GM12878 (cell line): ENCODE measurements around the gene SVIP.

Experiments
- BHLHE40 ChIP-seq, 2 experiments: fragments of 450-650 bp in 1 of 2; IDR thresholded peaks; 2 replicates each; pipeline ENCODE4 v1.6.1; 2011 to 2017; ENCODE audit warnings: low read depth in 2 of 2, borderline replicate concordance in 1 of 2, improper control_type of control experiment in 1 of 2, low read length in 1 of 2, mild to moderate bottlenecking in 1 of 2
- EGR1 ChIP-seq, 2 experiments: IDR thresholded peaks; 1 replicate in 1 of 2; 2 replicates in 1 of 2; pipeline ENCODE4 v1.6.1; 2011 to 2012; ENCODE audit warnings: low read depth in 2 of 2, low read length in 2 of 2, borderline replicate concordance in 1 of 2, mild to moderate bottlenecking in 1 of 2, moderate library complexity in 1 of 2
- ELK1 ChIP-seq: IDR thresholded peaks from 2 replicates; pipeline ENCODE4 v1.6.1; 2012; ENCODE audit warnings: low read depth, low read length, improper control_type of control experiment
- EZH2 ChIP-seq: IDR thresholded peaks from 2 replicates; pipeline ENCODE4 v1.6.1; 2012; ENCODE audit warnings: low read depth, mild to moderate bottlenecking, control low read depth, inconsistent platforms, low read length, borderline replicate concordance; ENCODE audit not compliant: control insufficient read depth
- MTA2 ChIP-seq: fragments of 450-650 bp; IDR thresholded peaks from 2 replicates; pipeline ENCODE4 v1.6.1; 2016; ENCODE audit warnings: low read depth, mild to moderate bottlenecking, moderate library complexity
- NFYB ChIP-seq: IDR thresholded peaks from 2 replicates; pipeline ENCODE4 v1.6.1; 2011; ENCODE audit warnings: low read depth, mild to moderate bottlenecking, low read length, improper control_type of control experiment, moderate library complexity; ENCODE audit not compliant: insufficient read depth
- PAX8 ChIP-seq: fragments of 450-650 bp; IDR thresholded peaks from 2 replicates; pipeline ENCODE4 v1.6.1; 2017; ENCODE audit warnings: mild to moderate bottlenecking, moderate library complexity
- POLR2A ChIP-seq: IDR thresholded peaks from 2 replicates; pipeline ENCODE4 v1.6.1; 2011; ENCODE audit warnings: low read depth, mild to moderate bottlenecking, low read length
- POLR2AphosphoS5 ChIP-seq: IDR thresholded peaks from 2 replicates; pipeline ENCODE4 v1.6.1; 2011; ENCODE audit warnings: mild to moderate bottlenecking, low read length, inconsistent platforms
- RAD51 ChIP-seq: fragments of 450-650 bp; IDR thresholded peaks from 2 replicates; pipeline ENCODE4 v1.6.1; 2016; ENCODE audit warnings: moderate library complexity, mild to moderate bottlenecking, inconsistent platforms
- SKIL ChIP-seq: fragments of 450-650 bp; IDR thresholded peaks from 2 replicates; pipeline ENCODE4 v1.6.1; 2017; ENCODE audit warnings: mild to moderate bottlenecking, low read depth, inconsistent platforms; ENCODE audit not compliant: poor library complexity, severe bottlenecking
- TARDBP ChIP-seq: IDR thresholded peaks from 2 replicates; pipeline ENCODE4 v1.6.1; 2016; ENCODE audit warnings: borderline replicate concordance
- YY1 ChIP-seq: IDR thresholded peaks from 2 replicates; pipeline ENCODE4 v1.6.1; 2011; ENCODE audit warnings: low read depth, mild to moderate bottlenecking, low read length
- TF ChIP-seq, protein P1 (sequence below), 3 experiments: IDR thresholded peaks in 2 of 3; conservative IDR thresholded peaks in 1 of 3; 2 replicates each; pipeline ENCODE4 v1.5.1; 2011; ENCODE audit warnings: low read depth in 3 of 3, low read length in 3 of 3, mild to moderate bottlenecking in 3 of 3, control low read depth in 2 of 3, moderate library complexity in 2 of 3, inconsistent platforms in 1 of 3, mixed read lengths in 1 of 3; ENCODE audit not compliant: control insufficient read depth in 2 of 3, insufficient read depth in 1 of 3; ENCODE audit errors: extremely low read depth in 1 of 3

- TF ChIP-seq, protein P1, sequence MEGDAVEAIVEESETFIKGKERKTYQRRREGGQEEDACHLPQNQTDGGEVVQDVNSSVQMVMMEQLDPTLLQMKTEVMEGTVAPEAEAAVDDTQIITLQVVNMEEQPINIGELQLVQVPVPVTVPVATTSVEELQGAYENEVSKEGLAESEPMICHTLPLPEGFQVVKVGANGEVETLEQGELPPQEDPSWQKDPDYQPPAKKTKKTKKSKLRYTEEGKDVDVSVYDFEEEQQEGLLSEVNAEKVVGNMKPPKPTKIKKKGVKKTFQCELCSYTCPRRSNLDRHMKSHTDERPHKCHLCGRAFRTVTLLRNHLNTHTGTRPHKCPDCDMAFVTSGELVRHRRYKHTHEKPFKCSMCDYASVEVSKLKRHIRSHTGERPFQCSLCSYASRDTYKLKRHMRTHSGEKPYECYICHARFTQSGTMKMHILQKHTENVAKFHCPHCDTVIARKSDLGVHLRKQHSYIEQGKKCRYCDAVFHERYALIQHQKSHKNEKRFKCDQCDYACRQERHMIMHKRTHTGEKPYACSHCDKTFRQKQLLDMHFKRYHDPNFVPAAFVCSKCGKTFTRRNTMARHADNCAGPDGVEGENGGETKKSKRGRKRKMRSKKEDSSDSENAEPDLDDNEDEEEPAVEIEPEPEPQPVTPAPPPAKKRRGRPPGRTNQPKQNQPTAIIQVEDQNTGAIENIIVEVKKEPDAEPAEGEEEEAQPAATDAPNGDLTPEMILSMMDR (IDR thresholded peaks at IDR 0.05 in 2 of 3, conservative IDR thresholded peaks at IDR 0.05 in 1 of 3; ENCODE audit: control insufficient read depth in 2 of 3, extremely low read depth in 1 of 3, insufficient read depth in 1 of 3, low read depth in 3 of 3, low read length in 3 of 3), result no peak
- TF ChIP-seq POLR2AphosphoS5 (no peak), SKIL (no peak), BHLHE40 (IDR thresholded peaks at IDR 0.05; ENCODE audit: borderline replicate concordance in 1 of 2, low read depth in 2 of 2, low read length in 1 of 2) (no peak), NFYB (no peak), EZH2 (no peak), PAX8 (no peak), MTA2 (no peak), RAD51 (no peak), YY1 (no peak), TARDBP (no peak), POLR2A (no peak), ELK1 (no peak), EGR1 (IDR thresholded peaks at IDR 0.05; ENCODE audit: borderline replicate concordance in 1 of 2, low read depth in 2 of 2, low read length in 2 of 2) (no peak)
Measured at GRCh38 chr11:22787055-22787454, 42.5 kb downstream of the SVIP start.
